Upper lobe of left lung (tissue), 4 donors: ENCODE measurements around the gene DDX24.

Experiments
- CTCF ChIP-seq, 6 experiments: fragments of 450-650 bp in 4 of 6; fragments of 200-600 bp in 2 of 6; sonication (generic) in 2 of 6; IDR thresholded peaks; one replicate each; pipeline ENCODE4 v1.5.1; 2016 to 2019; ENCODE audit warnings: antibody characterized with exemption in 6 of 6
- EP300 ChIP-seq, 4 donors: sonication (generic); formaldehyde crosslinking; IDR thresholded peaks; one replicate each; pipeline ENCODE4 v1.5.1; 2017; ENCODE audit warnings: antibody characterized with exemption in 4 of 4, control low read depth in 2 of 4
- POLR2AphosphoS5 ChIP-seq, 2 donors: sonication (generic); formaldehyde crosslinking; IDR thresholded peaks; one replicate each; pipeline ENCODE4 v1.5.1; 2017; ENCODE audit warnings: antibody characterized with exemption in 2 of 2

GRCh38 chr14:94093418-94093817 is 12.4 kb upstream of the DDX24 start:
- TF ChIP-seq CTCF (IDR thresholded peaks at IDR 0.05), result no peak
- TF ChIP-seq POLR2AphosphoS5 (IDR thresholded peaks at IDR 0.05), result no peak
- no peak for TF ChIP-seq EP300 (IDR thresholded peaks at IDR 0.05)
